HG03565 (cell line): ENCODE data around the gene VASN.
A peak's percentile ranks its signal among the peaks of the same experiment; 100 is the strongest.

Experiments
- ATAC-seq: cut with Tn5 transposase; IDR thresholded peaks from one replicate; pipeline ENCODE4 v1.9.1; 2021; ENCODE audit warnings: mild to moderate bottlenecking, moderate library complexity; ENCODE audit not compliant: unreplicated experiment

The VASN gene

GRCh38 chr16:4419402-4419959 lies 47.8 kb downstream of the VASN start:
- ATAC-seq = no peak

DNA sequence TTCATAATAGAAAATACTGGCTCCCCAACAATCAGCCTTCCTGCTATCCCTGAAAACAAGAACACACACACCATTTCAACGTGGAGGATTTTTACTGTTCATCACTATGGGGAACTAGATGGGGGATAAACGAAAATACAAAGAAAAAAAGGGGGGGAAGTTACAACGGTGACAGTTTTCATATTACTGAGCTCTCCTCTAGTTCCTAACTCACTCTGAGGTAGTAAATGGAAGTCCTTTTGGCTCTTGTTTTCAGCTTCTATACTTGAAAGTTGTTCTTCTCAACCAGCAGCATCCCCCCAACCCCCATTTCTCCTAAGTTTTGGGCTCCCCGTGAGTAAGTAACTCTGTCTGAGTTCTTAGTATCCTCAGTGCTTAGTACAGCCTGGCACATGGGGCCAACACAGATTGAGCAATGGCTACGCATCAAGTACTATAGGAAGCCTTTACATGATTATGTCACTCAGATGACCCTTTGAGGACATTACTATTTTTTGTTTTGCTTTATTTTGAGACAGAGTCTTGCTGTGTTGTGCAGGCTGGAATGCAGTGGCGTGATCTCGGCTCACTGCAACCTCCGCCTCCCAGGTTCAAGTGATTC lies 49.0 kb downstream of the VASN start:
- ATAC-seq = no peak

- peak; percentile 86 for ATAC-seq
Measured at GRCh38 chr16:4425378-4426020, 53.9 kb downstream of the VASN start, which contains the start of gene DNAJA3. TSS of gene DNAJA3 (plus strand) at chr16:4425868. CDS start at chr16:4425882, 14 bp downstream.

GRCh38 chr16:4426021-4426684 lies 54.5 kb downstream of the VASN start:
- peak; percentile 10 for ATAC-seq

DNA sequence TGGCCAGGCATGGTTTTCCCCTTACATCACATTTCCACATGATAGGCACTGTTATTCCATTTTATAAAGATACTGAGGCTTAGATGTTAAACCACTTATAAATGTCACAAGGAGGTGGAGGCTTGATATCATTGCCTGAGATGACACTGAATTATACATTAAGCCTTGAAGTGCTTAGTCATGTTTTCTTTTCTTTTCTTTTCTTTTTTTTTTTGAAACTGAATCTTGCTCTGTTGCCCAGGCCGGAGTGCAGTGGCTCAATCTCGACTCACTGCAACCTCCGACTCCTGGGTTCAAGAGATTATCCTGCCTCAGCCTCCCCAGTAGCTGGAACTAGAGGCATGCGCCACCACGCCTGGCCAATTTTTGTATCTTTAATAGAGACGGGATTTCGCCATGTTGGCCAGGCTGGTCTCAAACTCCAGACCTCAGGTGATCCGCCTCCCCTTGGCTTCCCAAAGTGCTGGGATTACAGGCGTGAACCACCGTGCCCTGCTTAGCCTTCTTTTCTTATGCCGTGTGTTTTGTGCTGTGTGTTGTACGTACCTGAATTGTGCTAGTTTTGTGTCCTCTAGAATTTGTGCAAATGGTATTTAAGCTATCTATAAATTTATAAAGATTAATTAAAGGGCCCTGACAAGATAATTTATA lies 55.2 kb downstream of the VASN start:
- no peak for ATAC-seq

GRCh38 chr16:4428500-4428899 lies 56.9 kb downstream of the VASN start:
- ATAC-seq = no peak

DNA sequence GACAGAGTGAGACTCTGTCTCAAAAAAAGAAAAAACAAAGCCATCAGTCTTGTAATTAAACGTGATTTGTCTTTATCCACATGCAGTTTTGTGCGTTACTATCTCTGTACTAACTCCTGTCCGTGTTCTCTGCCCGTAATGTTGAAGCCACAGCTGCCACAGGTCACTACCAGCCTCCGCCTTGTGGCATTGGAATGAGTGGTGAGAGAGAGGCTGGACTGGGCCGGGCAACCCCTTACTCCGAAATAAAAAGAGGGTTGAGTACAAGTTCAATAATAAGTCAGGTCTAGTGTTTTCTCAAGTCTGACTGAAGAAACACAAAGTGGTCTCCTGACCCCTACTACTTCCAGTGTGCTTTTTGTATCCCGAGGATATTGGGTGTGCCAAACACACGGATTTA lies 59.4 kb downstream of the VASN start:
- no peak for ATAC-seq
